Left ventricle myocardium inferior (tissue), 1 donor: Measurements from ENCODE around the gene TNFRSF1A. TPM values are rescaled to one million over a fixed set of nuclear protein-coding genes. Genes with fewer than 3 reads are reported as not detected.

ENCODE experiments used
- DNase-seq: peaks from one replicate; pipeline ENCODE4 v3.0.0-alpha.2; 2020
- H3K27ac ChIP-seq: fragments of 200-600 bp; replicated peaks from 2 replicates; pipeline ENCODE4 v1.8.0; 2021
- H3K27me3 ChIP-seq: fragments of 200-600 bp; 2 replicates; pipeline ENCODE4 v1.8.0; 2021; ENCODE audit warnings: low read depth
- H3K36me3 ChIP-seq: fragments of 200-600 bp; 2 replicates; pipeline ENCODE4 v1.8.0; 2021
- H3K4me1 ChIP-seq: fragments of 200-600 bp; 2 replicates; pipeline ENCODE4 v1.8.0; 2021
- H3K4me3 ChIP-seq: fragments of 200-600 bp; 2 replicates; pipeline ENCODE4 v1.8.0; 2021; ENCODE audit warnings: mild to moderate bottlenecking, moderate library complexity
- H3K9me3 ChIP-seq: fragments of 200-600 bp; replicated peaks from 2 replicates; pipeline ENCODE4 v1.8.0; 2021
- CTCF ChIP-seq: fragments of 200-600 bp; IDR thresholded peaks from 2 replicates; pipeline ENCODE4 v1.8.0; 2021; ENCODE audit warnings: antibody characterized with exemption, mild to moderate bottlenecking, borderline replicate concordance
- intact Hi-C: fragments of 100-400 bp; cut with micrococcal nuclease; formaldehyde crosslinking; loops from one replicate; pipeline ENCODE4 v1.11.0; 2022
- total RNA-seq: library from RNA; stranded (reverse); fragmentation: NEBNext Ultra II Directional; extraction: Animal tissue kit (Norgen Biotek cat#: 25700); gene quantifications from one replicate; pipeline ENCODE4 v1.2.1, GENCODE V29; 2021
- donor health status: DM: no; HTN: yes; CAD: no; lungs with severe emphysema.

The TNFRSF1A gene
- total RNA-seq, 1 donor from 2014 or later: 45.6 TPM

- Histone ChIP-seq H3K27me3 (no peaks in the 10 kb centered on the region), H3K27ac (no peak overlapping the region), H3K4me3 (no peak overlapping the region), H3K4me1 (peaks cover 75% of the 10 kb centered on the region), H3K9me3 (no peaks in the 10 kb centered on the region), H3K36me3 (peaks cover 63% of the 10 kb centered on the region)
- no peak for TF ChIP-seq CTCF
- no peak for DNase-seq
- intact Hi-C loops: no loop called here
These were observed 12.8 kb downstream of the TNFRSF1A start for GRCh38 chr12:6328945-6329702.

GRCh38 chr12:6328045-6328779 is 13.7 kb downstream of the TNFRSF1A start:
- Histone ChIP-seq H3K36me3 (peaks cover 54% of the 10 kb centered on the region), H3K4me3 (no peak overlapping the region), H3K27me3 (no peaks in the 10 kb centered on the region), H3K27ac (peak overlapping the region; percentile 52), H3K4me1 (peaks cover 75% of the 10 kb centered on the region), H3K9me3 (no peaks in the 10 kb centered on the region)
- intact Hi-C loops: no loop called here
- TF ChIP-seq CTCF: no peak
- no peak for DNase-seq

- Histone ChIP-seq H3K36me3 (peaks cover 46% of the 10 kb centered on the region), H3K27me3 (no peaks in the 10 kb centered on the region), H3K4me3 (peak overlapping the region; percentile 2), H3K4me1 (peaks cover 78% of the 10 kb centered on the region), H3K9me3 (no peaks in the 10 kb centered on the region), H3K27ac (peak overlapping the region; percentile 52)
- intact Hi-C loops: no loop called here
- TF ChIP-seq CTCF: no peak
- no peak for DNase-seq
These were observed 14.4 kb downstream of the TNFRSF1A start for GRCh38 chr12:6327229-6328041.

GRCh38 chr12:6326316-6327228 is 15.3 kb downstream of the TNFRSF1A start:
- Histone ChIP-seq H3K9me3 (no peaks in the 10 kb centered on the region), H3K4me3 (peak overlapping the region; percentile 24), H3K36me3 (peaks cover 37% of the 10 kb centered on the region), H3K27me3 (no peaks in the 10 kb centered on the region), H3K4me1 (peaks cover 85% of the 10 kb centered on the region), H3K27ac (peak overlapping the region; percentile 52)
- intact Hi-C loops: no loop called here
- TF ChIP-seq CTCF: peak; percentile 71
- DNase-seq: peak; percentile 53
